ENCODE measurements around the gene PALMD.

Gene PALMD

DNA sequence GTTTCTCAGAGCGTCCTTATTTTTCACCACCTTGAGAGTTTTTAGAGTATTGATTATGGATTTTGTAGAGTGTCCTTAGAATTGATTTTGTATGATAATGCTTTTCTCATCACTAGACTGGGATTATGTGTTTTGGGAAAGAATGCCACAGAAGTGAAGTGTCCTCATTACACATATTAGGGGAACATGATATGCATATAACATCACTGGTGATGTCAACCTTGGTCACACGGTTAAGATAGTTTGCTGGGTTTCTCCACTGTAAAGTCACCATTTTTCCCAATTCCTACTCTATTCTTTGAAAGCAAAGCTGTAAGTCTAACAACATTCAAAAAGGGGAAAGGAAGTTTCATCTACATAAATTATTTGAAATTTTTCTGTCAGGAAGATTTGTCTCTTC, 39.6 kb upstream of the PALMD start:
- Histone ChIP-seq H4K20me1 (no peaks in the 10 kb centered on the region), H3K9me3 (replicated peaks in 1 of 11) (peaks cover 0 to 15% (median 6%) of the 10 kb centered on the region in 11 experiments; a peak in 10 of 22 replicates), H3K4me3 (no peak overlapping the region), H3K4me2 (no peak overlapping the region), H3K36me3 (no peaks in the 10 kb centered on the region), H3K27ac (no peak overlapping the region), H3K27me3 (no peaks in the 10 kb centered on the region), H3K9ac (no peak overlapping the region), H3K4me1 (no peaks in the 10 kb centered on the region)
- TF ChIP-seq Cebpa-rat (IDR thresholded peaks at IDR 0.05) = no peak

DNA sequence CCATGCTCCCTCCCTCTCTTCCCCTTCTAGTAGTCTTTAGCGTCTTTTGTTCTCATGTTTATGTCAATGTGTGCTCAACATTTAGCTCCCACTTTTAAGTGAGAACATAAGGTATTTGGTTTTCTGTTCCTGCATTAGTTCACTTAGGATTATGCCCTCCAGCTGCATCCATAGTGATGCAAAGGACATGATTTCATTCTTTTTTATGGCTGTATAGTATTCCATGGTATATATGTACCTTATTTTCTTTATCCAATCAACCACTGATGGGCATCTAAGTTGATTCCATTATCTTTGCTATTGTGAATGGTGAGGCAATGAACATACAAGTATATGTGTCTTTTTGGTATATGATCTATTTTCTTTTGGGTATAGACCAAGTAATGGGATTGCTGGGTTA, 38.3 kb upstream of the PALMD start:
- no peak overlapping the region for H3K4me2 ChIP-seq
- H3K27ac ChIP-seq = no peak overlapping the region
- H3K27me3 ChIP-seq = no peaks in the 10 kb centered on the region
- TF ChIP-seq Cebpa-rat (IDR thresholded peaks at IDR 0.05) = no peak
- no peaks in the 10 kb centered on the region for H4K20me1 ChIP-seq
- no peak overlapping the region for H3K9ac ChIP-seq
- no peaks in the 10 kb centered on the region for H3K4me1 ChIP-seq
- peaks cover 0 to 15% (median 6%) of the 10 kb centered on the region in 11 experiments; a peak in 10 of 22 replicates for H3K9me3 ChIP-seq (replicated peaks in 1 of 11)
- no peak overlapping the region for H3K4me3 ChIP-seq
- no peaks in the 10 kb centered on the region for H3K36me3 ChIP-seq

DNA sequence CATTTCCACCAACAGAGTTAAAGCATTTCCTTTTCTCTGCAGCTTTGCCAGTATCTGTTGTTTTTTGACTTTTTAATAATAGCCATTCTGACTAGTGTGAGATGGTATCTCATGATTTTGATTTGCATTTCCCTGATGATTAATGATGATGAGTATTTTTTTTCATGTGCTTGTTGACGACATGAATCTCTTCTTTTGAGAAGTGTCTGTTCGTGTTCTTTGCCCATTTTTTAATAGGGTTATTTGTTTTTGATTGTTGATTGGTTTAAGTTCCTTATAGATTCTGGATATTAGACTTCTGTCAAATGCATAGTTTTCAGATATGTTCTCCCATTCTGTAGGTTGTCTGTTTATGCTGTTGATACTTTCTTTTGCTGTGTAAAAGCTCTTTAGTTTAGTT, 37.9 kb upstream of the PALMD start:
- H3K9ac ChIP-seq = no peak overlapping the region
- peaks cover 0 to 15% (median 6%) of the 10 kb centered on the region in 11 experiments; a peak in 10 of 22 replicates for H3K9me3 ChIP-seq (replicated peaks in 1 of 11)
- no peak overlapping the region for H3K27ac ChIP-seq
- H3K4me2 ChIP-seq = no peak overlapping the region
- H3K4me1 ChIP-seq = no peaks in the 10 kb centered on the region
- H3K36me3 ChIP-seq = no peaks in the 10 kb centered on the region
- no peak overlapping the region for H3K4me3 ChIP-seq
- no peaks in the 10 kb centered on the region for H3K27me3 ChIP-seq
- H4K20me1 ChIP-seq = no peaks in the 10 kb centered on the region
- no peak for TF ChIP-seq Cebpa-rat (IDR thresholded peaks at IDR 0.05)

DNA sequence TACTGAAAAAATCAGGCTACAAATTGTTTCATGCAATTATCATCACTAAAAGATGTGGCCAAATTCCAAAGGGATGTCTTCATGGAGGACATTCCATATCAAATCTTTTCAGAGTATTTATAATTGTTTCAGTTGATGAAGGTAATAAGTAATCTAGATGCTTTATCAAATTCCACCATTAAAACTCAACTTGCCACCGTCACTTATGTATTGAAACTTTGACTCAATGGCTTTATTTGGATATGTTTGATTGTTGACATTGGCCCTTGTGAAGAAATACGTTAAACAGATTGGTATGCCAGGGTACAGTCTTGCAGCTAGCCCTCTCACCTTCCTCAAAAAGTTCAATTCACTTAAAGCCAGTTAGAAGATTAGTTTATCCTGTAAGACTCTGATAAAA, 32.2 kb upstream of the PALMD start:
- Histone ChIP-seq H3K9me3 (replicated peaks in 1 of 11) (0 out of 22 replicates have a peak, but pooled peaks cover 0 to under 1% (median 0%) of the 10 kb centered on the region in 11 experiments), H3K4me3 (no peak overlapping the region), H3K27me3 (no peaks in the 10 kb centered on the region), H3K36me3 (no peaks in the 10 kb centered on the region), H3K27ac (no peak overlapping the region), H3K9ac (no peak overlapping the region), H3K4me1 (no peaks in the 10 kb centered on the region; a peak in 1 of 20 replicates), H4K20me1 (no peaks in the 10 kb centered on the region), H3K4me2 (no peak overlapping the region)
- TF ChIP-seq Cebpa-rat (IDR thresholded peaks at IDR 0.05) = no peak

DNA sequence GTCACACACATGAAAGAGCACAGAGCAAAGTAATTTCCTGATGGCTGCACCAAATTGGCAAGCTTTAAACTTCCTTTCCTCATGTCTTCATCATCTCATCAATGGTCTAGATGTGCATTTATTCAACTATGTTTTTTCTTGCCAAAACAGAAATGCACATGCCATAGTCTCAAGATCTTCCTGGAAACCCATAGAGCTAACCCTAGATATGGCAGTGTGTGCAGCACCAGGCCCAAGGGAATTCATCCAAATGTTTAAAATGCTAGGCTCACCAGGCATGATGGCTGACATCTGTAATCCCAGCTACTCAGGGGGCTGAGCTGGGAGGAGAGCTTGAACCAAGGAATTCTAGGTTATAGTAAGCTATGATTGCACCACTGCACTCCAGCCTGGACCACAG, 31.2 kb upstream of the PALMD start:
- H4K20me1 ChIP-seq = no peaks in the 10 kb centered on the region
- H3K27ac ChIP-seq = no peak overlapping the region
- no peak overlapping the region for H3K4me3 ChIP-seq
- no peaks in the 10 kb centered on the region for H3K36me3 ChIP-seq
- H3K4me2 ChIP-seq = no peak overlapping the region
- H3K4me1 ChIP-seq = no peaks in the 10 kb centered on the region; a peak in 1 of 20 replicates
- H3K9me3 ChIP-seq (replicated peaks in 1 of 11) = no peaks in the 10 kb centered on the region
- H3K9ac ChIP-seq = no peak overlapping the region
- no peak for TF ChIP-seq Cebpa-rat (IDR thresholded peaks at IDR 0.05)
- H3K27me3 ChIP-seq = no peaks in the 10 kb centered on the region

DNA sequence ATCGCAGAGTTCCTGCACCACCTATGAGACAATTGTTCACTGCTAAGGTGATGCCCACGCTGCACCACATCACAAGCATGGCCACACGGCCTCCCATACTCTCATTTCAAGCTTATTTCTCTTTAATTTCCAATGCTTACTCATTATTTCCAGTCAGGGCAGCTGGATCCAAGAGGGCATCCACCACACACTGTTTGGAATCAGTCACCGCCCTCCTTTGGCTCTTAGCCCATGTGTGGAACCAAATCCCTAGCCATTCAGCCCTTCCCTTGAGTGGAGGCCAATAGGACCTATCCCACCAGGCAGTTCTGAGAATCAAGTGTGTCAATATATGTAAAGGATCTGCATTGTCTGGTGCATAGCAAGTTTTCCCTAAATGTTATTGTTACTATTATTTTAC, 26.3 kb upstream of the PALMD start:
- Histone ChIP-seq H3K27ac (no peak overlapping the region), H3K36me3 (no peaks in the 10 kb centered on the region), H3K9ac (no peak overlapping the region), H3K27me3 (no peaks in the 10 kb centered on the region), H4K20me1 (no peaks in the 10 kb centered on the region), H3K9me3 (replicated peaks in 1 of 11) (no peaks in the 10 kb centered on the region), H3K4me2 (no peak overlapping the region), H3K4me3 (no peak overlapping the region), H3K4me1 (no peaks in the 10 kb centered on the region; a peak in 1 of 20 replicates)
- no peak for TF ChIP-seq Cebpa-rat (IDR thresholded peaks at IDR 0.05)

DNA sequence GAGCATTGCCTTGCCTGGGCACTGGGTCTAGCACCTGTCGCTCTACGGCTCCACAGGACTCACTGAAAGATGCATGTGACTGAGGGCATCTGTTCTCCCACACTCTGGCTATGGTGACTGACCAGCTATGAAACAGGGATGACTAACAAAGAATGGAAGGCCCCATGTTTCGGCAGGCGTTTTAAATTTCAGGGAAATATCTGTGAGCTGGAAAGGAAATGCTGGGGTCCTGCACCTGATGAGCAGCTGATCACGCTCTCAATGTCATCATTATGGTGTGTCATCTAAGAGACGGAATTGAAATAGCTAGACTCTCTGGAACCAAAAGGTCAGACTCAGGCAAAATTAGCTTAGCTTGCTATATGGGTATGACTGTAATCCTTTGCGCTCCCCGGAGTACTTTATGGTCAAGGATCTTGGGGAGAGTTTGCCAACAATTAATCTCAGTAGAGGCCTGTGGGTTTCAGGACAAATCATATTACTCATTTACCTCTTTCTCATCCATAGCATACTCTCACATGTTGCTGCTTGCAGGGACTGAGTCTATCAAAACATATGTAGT, 24.5 kb upstream of the PALMD start:
- Histone ChIP-seq H3K4me2 (no peak overlapping the region), H3K4me3 (no peak overlapping the region), H3K4me1 (no peaks in the 10 kb centered on the region), H3K27ac (no peak overlapping the region), H3K9ac (no peak overlapping the region), H3K9me3 (replicated peaks in 1 of 11) (no peaks in the 10 kb centered on the region), H3K36me3 (no peaks in the 10 kb centered on the region), H3K27me3 (no peaks in the 10 kb centered on the region), H4K20me1 (no peaks in the 10 kb centered on the region)
- TF ChIP-seq Cebpa-rat (IDR thresholded peaks at IDR 0.05) = no peak

DNA sequence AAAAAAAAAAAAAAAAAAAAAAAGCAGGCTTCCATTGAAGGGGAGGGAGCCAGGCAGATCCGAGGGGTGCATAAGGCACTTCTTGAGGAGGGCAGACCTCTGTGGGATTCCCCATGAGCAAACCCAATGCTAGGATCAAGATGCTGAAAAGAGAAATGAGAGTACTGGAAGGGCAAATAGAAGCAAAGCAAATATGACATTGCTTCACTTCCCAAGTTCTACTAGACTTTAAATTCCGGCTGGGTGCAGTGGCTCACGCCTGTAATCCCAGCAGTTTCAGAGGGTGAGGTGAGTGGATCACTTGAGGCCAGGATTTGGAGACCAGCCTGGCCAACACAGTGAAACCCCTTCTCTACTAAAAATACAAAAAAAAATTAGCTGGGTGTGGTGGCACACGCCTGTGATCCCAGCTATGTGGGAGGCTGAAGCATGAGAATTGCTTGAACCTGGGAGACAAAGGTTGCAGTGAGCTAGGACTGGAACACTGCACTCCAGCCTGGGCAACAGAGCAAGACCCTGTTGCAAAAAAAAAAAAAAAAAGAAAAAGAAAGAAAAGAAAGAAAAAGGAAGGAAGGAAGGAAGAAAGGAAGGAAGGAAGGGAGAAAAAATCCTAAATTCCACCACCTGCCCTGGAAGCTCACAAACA, 23.1 kb upstream of the PALMD start:
- Histone ChIP-seq H4K20me1 (no peaks in the 10 kb centered on the region), H3K27me3 (no peaks in the 10 kb centered on the region), H3K9ac (no peak overlapping the region), H3K27ac (no peak overlapping the region), H3K4me3 (no peak overlapping the region), H3K36me3 (no peaks in the 10 kb centered on the region), H3K4me1 (no peaks in the 10 kb centered on the region), H3K4me2 (no peak overlapping the region), H3K9me3 (replicated peaks in 1 of 11) (no peaks in the 10 kb centered on the region)
- no peak for TF ChIP-seq Cebpa-rat (IDR thresholded peaks at IDR 0.05)

DNA sequence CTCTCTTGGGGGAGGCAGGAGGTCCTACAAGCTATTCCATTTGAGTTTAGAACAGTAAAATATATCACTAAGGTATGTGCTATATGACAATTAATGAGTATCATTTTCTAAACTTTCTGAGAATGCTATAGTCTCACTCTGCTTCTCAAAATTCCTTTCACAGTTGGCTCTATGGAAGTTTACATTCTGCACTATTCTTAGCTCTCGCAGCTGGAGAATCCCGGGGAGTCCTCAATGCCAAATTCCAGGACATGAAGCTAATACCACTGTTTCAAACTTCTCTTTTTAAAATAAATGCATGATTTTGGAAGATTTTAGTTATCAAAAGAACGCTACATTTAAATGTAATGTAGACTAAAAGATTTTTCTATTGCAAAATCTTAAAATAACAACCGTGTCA, 22.4 kb upstream of the PALMD start:
- Histone ChIP-seq H3K4me3 (no peak overlapping the region), H3K36me3 (no peaks in the 10 kb centered on the region), H3K9ac (no peak overlapping the region), H3K27ac (no peak overlapping the region), H4K20me1 (no peaks in the 10 kb centered on the region), H3K9me3 (replicated peaks in 1 of 11) (no peaks in the 10 kb centered on the region), H3K4me2 (no peak overlapping the region), H3K27me3 (no peaks in the 10 kb centered on the region), H3K4me1 (no peaks in the 10 kb centered on the region)
- no peak for TF ChIP-seq Cebpa-rat (IDR thresholded peaks at IDR 0.05)

DNA sequence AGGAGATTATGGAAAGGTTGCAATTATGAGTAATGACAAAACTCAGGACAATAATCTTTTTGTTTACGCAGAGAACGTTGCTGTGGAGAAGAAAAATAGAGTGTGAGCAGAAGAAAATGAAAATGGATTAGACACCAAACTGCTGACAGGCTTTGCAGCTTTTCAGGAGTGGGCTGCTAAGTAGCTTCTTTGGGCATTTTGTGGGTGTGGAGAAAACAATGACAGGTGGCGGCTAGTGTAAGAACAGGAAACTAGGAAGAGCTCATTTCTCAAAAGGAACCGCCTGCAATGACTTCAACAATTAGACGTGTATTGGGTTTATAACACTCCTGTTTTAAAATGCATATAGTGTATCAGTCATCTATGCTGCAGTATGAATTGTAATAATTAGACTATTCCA, 18.3 kb upstream of the PALMD start:
- Histone ChIP-seq H3K4me3 (no peak overlapping the region), H3K4me1 (no peaks in the 10 kb centered on the region), H4K20me1 (no peaks in the 10 kb centered on the region), H3K9ac (no peak overlapping the region), H3K27me3 (no peaks in the 10 kb centered on the region), H3K27ac (no peak overlapping the region), H3K36me3 (no peaks in the 10 kb centered on the region), H3K9me3 (replicated peaks in 1 of 11) (no peaks in the 10 kb centered on the region), H3K4me2 (no peak overlapping the region)
- no peak for TF ChIP-seq Cebpa-rat (IDR thresholded peaks at IDR 0.05)
